Effector CD4-positive, alpha-beta T cell (primary cell): ENCODE measurements around the gene GORASP1.
A peak's percentile ranks its signal among the peaks of the same experiment; 100 is the strongest.

Experiments used
- DNase-seq: peaks from one replicate; pipeline ENCODE4 v3.0.0-alpha.2; 2020

The GORASP1 gene

GRCh38 chr3:39125841-39126500 lies 18.5 kb upstream of the GORASP1 start:
- no peak for DNase-seq

GRCh38 chr3:39124876-39125840 lies 17.7 kb upstream of the GORASP1 start:
- no peak for DNase-seq

GRCh38 chr3:39122813-39123212 lies 15.4 kb upstream of the GORASP1 start:
- no peak for DNase-seq

- no peak for DNase-seq
Measured at GRCh38 chr3:39121621-39122020, 14.2 kb upstream of the GORASP1 start.

- DNase-seq = no peak
Measured at GRCh38 chr3:39118931-39119660, 11.7 kb upstream of the GORASP1 start.

GRCh38 chr3:39118079-39118478 lies 10.7 kb upstream of the GORASP1 start:
- DNase-seq = no peak

GRCh38 chr3:39115870-39116269 lies 8.4 kb upstream of the GORASP1 start:
- no peak for DNase-seq

GRCh38 chr3:39114456-39114855 lies 7.0 kb upstream of the GORASP1 start:
- no peak for DNase-seq

GRCh38 chr3:39113291-39113690 lies 5.9 kb upstream of the GORASP1 start:
- no peak for DNase-seq

- no peak for DNase-seq
Measured at GRCh38 chr3:39112535-39112934, 5.1 kb upstream of the GORASP1 start.

GRCh38 chr3:39112113-39112512 lies 4.7 kb upstream of the GORASP1 start:
- DNase-seq = no peak

- no peak for DNase-seq
Measured at GRCh38 chr3:39110041-39110639, 2.7 kb upstream of the GORASP1 start.

- no peak for DNase-seq
Measured at GRCh38 chr3:39109086-39109485, 1.7 kb upstream of the GORASP1 start.

- no peak for DNase-seq
Measured at GRCh38 chr3:39108200-39108710, 828 bp upstream of the GORASP1 start.

GRCh38 chr3:39106851-39107387 lies 508 bp downstream of the GORASP1 start:
- DNase-seq = peak; percentile 12

GRCh38 chr3:39106281-39106811 lies 1.1 kb downstream of the GORASP1 start:
- DNase-seq = no peak

GRCh38 chr3:39105687-39106063 lies 1.8 kb downstream of the GORASP1 start:
- no peak for DNase-seq

- DNase-seq = no peak
Measured at GRCh38 chr3:39104961-39105686, 2.3 kb downstream of the GORASP1 start.

- no peak for DNase-seq
Measured at GRCh38 chr3:39103791-39104552, 3.5 kb downstream of the GORASP1 start.

- no peak for DNase-seq
Measured at GRCh38 chr3:39103324-39103693, 4.1 kb downstream of the GORASP1 start.
